ENCODE results near the gene IL18R1.

The IL18R1 gene

GRCh38 chr2:102346381-102347130 lies 9.0 kb upstream of the IL18R1 start:
- DNase-seq, result no peak

GRCh38 chr2:102350137-102350793 lies 5.3 kb upstream of the IL18R1 start:
- DNase-seq, result peak in 1 of 5 donors; percentile 48

GRCh38 chr2:102356381-102356712 lies 751 bp downstream of the IL18R1 start:
- DNase-seq, result no peak

GRCh38 chr2:102356741-102357140 lies 1.1 kb downstream of the IL18R1 start:
- no peak for DNase-seq

GRCh38 chr2:102357937-102358336 lies 2.3 kb downstream of the IL18R1 start:
- DNase-seq, result no peak

DNA sequence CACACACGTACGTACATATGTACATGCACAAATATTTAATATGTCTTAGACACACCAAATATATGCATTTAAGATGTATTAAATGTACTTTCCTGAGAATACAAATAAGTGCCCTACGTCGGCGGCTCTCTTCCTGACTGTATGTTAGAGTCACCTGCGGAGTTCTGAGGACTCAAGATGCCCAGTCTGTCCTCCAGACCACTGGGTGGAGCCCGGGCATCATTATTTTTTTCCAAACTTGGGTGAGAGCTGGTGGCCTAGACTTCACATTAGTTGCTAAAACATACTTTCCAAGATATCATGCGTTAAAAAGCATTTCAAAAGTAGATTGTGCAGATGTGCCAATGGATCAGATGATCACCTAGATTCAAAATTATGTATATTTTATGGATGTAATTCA lies 2.9 kb downstream of the IL18R1 start:
- peak in 1 of 5 donors; percentile 31 for DNase-seq

- no peak for DNase-seq
Observed at GRCh38 chr2:102359527-102359926, 3.9 kb downstream of the IL18R1 start.

DNA sequence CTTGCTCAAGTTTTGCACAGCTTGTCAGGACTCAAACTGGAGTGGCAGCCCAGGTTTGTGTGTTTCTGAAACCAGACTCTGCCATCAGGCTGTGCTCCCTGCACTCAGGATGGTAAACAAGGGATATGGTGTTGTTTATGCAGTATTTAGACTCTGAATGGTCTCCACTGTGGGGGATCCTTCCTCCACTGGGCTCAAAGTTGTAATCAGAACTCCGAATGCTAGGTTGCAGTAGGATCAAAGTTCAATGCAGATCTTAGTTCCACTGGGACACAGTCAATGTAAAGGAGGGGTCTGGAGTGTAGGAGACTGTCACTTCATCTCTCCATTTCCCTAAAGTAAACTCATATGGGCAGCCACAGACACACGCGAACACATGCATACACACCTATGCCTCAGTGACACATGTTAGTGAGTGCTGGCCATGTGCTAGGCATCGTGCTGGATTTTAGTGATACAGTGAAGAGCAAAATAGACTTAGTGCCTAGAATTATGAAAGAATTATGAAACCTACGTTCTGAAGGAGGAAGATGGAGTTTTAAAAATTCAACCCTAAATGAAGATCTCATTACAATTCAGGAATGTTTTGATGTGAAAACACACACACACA lies 6.1 kb downstream of the IL18R1 start:
- no peak for DNase-seq

DNA sequence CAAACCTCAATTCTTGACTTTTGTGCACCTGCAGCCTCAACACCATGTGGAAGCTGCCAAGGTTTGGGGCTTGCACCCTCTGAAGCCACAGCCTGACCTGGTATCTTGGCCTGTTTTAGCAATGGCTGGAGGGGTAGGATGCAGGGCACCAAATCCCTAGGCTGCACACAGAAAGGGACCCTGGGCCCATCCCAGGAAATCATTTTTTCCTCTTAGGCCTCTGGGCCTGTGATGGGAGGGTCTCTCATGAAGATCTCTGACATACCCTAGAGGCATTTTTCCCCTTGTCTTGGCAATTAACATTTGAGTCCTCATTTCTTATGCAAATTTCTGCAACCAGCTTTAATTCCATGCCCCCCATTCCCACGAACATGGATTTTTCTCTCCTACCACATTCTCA lies 10.2 kb downstream of the IL18R1 start:
- DNase-seq, result no peak

DNA sequence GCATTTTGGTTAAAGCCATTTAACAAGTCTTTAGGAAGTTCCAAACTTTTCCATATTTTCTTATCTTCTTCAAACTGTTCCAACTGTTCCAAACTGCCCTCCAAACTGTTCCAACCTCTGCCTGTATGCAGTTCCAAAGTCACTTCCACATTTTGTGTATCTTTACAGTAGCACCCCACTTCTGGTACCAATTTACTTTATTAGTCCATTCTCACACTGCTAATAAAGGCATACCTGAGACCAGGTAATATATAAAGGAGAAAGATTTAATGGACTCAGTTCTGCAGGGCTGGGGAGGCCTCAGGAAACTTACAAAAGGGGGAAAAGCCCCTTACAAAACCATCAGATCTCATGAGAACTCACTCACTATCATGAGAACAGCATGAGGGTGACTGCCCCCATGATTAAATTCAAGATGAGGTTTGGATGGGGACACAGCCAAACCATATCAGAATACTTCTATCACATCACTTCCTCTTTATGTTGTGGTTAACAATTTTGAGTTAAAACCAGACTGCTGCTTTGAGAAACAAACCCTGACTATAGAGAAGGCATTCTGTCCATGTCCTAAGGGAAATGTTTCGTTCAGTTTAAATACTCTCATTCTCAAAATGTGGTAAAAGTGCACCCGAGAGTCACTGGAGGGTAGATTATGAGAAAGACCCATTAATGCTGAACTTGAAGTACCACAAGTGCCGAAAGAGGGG lies 11.0 kb downstream of the IL18R1 start:
- peak in 1 of 5 donors; percentile 64 for DNase-seq

DNA sequence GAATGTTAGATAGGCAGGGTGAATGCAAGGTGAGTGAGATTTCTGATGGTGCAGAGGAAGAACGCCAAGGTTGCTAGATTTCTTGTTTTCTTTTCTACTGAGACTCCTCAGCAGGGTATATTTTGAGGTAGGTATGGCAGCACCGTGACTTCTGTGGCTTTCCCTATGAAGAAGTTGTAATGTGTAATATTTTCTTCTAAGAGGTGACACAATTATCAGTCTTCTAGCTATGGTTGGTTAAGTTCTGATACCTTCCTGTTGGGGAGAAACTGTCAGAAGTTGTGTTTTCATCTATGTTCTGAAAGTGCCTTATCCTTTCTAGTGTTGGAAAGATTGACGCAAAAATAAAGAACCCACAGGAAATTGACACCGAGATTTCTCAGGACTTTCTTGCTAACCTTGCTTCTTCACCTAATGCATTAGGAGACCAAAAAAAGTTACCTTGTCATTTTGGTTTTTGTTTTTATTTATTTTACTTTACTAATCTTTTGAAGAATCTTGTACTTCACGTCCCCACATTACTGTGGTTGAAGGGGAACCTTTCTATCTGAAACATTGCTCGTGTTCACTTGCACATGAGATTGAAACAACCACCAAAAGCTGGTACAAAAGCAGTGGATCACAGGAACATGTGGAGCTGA lies 11.9 kb downstream of the IL18R1 start:
- peak in 1 of 5 donors; percentile 88 for DNase-seq

DNA sequence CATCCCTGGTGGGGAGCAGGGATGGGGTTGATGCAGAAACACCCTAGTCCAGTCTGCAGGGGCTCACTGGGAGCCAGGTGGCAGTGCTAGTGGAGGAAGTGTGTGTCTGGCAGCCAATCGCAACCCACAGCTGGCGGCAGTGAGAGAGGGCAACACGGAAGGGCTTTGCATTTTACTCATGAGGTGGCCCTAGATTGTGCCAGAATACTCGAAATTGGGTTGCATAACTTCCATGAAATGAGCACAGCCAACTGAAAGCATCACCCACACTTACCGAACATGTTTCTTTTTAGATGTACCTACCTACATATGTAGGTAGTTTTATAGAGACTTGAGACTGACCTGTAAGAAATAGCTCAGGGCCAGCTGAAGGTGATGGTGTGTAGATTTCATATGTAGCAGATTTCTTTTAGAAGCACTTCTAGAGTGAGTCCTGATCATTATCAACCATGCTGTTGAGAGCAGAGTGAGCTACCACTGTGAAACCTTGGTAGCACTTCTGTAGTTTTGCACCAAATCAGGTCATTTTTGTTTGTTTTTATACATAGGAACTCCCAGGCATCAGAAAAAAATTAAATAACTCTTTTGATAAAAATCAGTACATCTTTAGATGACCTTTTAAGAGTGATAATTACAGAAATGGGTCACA lies 13.0 kb downstream of the IL18R1 start:
- DNase-seq, result peak in 1 of 5 donors; percentile 73

GRCh38 chr2:102369866-102370265 lies 14.3 kb downstream of the IL18R1 start:
- DNase-seq, result no peak

DNA sequence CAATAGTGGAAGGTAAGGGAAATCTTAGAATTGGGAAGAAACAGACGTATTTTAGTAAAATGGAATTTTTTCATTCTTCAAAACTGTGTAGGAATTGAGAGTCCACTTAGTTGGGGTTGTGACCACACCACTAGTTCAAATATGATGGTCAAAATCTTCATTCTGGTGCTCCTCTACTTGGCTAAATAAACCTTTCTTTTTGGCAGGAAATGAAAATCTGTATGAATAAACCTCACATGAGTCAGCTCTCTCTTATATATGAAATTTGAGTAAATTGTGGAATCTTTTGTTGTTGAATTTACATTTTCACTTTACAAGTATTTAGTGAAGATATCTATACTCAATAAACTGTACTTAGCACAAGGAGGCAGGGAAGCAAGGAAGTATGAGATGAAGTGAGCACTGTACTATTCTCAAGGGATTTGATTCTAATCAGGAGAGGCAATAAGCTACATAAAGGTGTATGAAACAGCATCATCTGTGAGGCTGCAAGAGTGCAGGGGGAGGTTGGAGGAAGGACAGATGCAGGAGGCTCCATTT lies 20.5 kb downstream of the IL18R1 start:
- no peak for DNase-seq

DNA sequence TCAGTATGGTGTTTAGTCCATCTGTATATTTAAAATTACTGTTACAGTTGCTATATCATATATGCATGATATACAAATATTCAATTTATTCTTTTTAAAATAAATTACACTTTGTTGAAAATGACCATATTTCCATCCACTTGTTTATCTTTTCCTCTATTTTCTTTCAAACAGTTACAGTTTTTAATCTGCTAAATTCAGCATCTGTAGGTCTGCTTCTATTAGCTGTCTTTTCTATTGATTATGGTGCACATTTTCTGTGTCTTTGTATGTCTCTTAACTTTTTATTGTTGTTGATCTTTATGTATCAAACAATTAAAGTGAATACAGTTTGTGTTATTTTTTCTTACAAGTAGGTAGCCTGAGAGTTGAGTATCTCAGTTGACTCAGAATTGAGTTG lies 28.1 kb downstream of the IL18R1 start:
- no peak for DNase-seq

- no peak for DNase-seq
Observed at GRCh38 chr2:102385522-102385921, 29.9 kb downstream of the IL18R1 start.

DNA sequence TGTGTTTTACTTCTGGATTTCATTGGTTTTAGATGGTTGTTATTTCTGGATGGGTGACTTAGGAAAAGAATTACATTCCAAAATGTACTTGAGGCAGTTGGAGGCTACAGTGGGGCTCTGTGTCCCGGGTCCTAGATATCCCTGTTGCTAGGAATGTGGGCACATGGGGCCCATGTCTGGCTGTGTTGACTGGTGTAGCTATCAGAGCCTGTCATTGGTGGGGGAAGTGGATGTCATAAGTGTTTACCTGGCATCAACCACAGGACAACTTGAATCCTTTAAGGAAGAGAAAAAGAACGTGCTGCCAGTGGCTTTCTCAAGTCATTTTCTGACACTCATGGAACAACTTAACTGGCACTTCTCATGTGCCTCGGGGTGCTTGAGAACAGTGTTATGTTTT lies 30.4 kb downstream of the IL18R1 start:
- DNase-seq, result no peak

DNA sequence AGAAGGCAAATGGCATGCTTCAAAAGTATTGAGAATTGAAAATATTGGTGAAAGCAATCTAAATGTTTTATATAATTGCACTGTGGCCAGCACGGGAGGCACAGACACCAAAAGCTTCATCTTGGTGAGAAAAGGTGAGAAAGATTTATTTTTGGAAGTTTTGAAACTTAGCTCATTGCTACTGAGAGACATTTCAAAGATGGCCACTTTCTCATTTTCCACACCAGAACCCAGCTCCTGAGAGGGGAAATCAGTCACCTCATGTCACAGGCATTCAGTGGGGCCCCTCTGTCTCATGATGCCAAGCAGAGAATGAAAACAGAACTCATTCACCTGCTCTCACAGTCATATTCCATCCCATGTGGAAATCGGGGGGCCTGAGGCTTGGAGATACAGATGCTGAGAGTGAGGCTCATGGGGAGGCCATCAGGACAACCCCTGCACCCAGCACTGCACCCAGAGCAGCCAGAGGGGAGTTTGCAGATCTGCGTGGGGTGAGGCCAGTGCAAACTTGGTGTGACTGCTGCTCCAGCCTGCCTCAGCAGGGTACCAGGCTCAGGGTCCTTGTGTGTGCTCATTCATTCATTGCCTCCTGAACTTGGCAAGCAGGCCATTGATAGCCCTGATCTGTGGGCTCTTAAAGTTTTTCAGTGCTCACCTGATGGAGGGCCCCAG lies 31.4 kb downstream of the IL18R1 start:
- no peak for DNase-seq

DNA sequence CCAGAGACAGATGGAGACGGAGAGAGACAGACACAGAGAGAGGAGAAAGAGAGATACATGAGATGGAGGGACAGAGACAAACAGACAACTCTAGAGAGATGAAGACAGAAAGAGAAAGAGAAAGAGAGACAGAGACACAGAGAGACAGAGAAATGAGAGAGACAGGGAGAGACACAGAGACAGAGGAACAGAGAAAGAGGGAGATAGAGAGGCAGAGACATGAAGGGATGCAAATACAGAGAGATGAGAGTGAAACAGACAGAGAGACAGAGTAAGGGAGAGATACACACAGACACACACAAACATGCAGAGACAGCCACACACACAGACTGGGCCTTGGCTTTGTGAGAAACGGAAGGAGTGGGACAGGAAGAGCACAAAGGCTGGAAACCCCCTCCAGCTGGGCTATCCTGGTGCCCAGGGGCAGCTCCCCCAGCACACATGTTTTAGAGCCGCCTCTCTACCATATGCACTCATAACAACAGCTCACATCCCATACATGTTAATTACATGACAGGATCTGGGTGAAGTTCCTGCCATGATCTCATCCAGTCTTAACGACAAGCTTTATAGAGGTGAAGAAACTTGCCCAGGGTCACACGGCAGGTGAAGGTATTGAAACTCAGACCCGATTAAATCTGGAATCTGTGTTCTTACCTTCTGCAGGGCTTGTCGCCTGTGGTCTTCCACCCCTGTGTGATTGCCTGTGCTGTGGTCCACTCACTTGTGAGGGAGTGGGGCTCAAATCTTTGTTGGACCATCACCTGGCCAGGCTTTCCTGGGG lies 32.4 kb downstream of the IL18R1 start:
- peak in 1 of 5 donors; percentile 13 for DNase-seq

DNA sequence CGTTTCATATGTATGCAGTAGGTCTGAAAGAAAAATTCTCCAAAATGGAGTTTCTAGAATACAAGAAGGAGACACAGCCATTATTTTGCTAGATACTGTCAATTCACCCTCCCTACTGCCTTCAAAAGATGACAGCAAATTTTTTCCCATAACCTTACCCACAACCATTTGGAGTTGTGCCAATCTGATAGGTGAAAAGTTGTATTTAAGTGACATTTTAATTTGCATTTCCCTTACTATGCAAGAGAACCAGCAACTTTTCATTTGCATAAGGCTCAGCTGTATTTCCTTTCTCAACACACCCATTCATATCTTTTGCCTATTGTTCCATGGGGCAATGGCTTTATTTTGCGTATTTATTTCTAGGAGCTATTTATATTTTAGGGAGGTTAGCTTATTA lies 36.0 kb downstream of the IL18R1 start:
- DNase-seq, result peak in 1 of 5 donors; percentile 11

GRCh38 chr2:102392096-102392495 lies 36.5 kb downstream of the IL18R1 start:
- DNase-seq, result no peak
